GM19324 (cell line): ENCODE measurements around the gene SERPINA5.
"Not testable (repeated sequence)": the region's sequence is repeated elsewhere in the genome, so short reads cannot be mapped to it uniquely, and the experiment has no call there.

Experiments
- ATAC-seq: cut with Tn5 transposase; IDR thresholded peaks from one replicate; pipeline ENCODE4 v1.9.1; 2021; ENCODE audit warnings: mild to moderate bottlenecking, moderate library complexity; ENCODE audit not compliant: unreplicated experiment, low FRiP score

SERPINA5 gene

GRCh38 chr14:94598816-94599655, 17.8 kb downstream of the SERPINA5 start:
- no peak for ATAC-seq

GRCh38 chr14:94599656-94600004, 18.4 kb downstream of the SERPINA5 start:
- ATAC-seq, result no peak

GRCh38 chr14:94600148-94600545, 18.9 kb downstream of the SERPINA5 start:
- ATAC-seq, result no peak

- no peak for ATAC-seq
These were observed 20.7 kb downstream of the SERPINA5 start for GRCh38 chr14:94601884-94602391.

GRCh38 chr14:94602722-94603121, 21.5 kb downstream of the SERPINA5 start:
- ATAC-seq, result no peak

- ATAC-seq, result no peak
These were observed 24.1 kb downstream of the SERPINA5 start for GRCh38 chr14:94605361-94605760.

- ATAC-seq, result not testable (repeated sequence)
These were observed 27.7 kb downstream of the SERPINA5 start for GRCh38 chr14:94608966-94609365.

- no peak for ATAC-seq
These were observed 30.0 kb downstream of the SERPINA5 start for GRCh38 chr14:94611179-94611578.

GRCh38 chr14:94612174-94612573, 30.9 kb downstream of the SERPINA5 start, which contains the start of gene SERPINA3:
Gene SERPINA3, plus strand, starts transcription at chr14:94612391. Its CDS starts 2,051 bp downstream, at chr14:94614442.
- no peak for ATAC-seq

- no peak for ATAC-seq
These were observed 31.6 kb downstream of the SERPINA5 start for GRCh38 chr14:94612580-94613554.

- ATAC-seq, result no peak
These were observed 32.8 kb downstream of the SERPINA5 start for GRCh38 chr14:94613720-94614644.

GRCh38 chr14:94614802-94615201, 33.6 kb downstream of the SERPINA5 start:
- no peak for ATAC-seq

GRCh38 chr14:94615254-94615653, 34.0 kb downstream of the SERPINA5 start:
- ATAC-seq, result no peak

- ATAC-seq, result no peak
These were observed 34.8 kb downstream of the SERPINA5 start for GRCh38 chr14:94615823-94616570.

GRCh38 chr14:94617366-94617941, 36.2 kb downstream of the SERPINA5 start:
- no peak for ATAC-seq

- ATAC-seq, result no peak
These were observed 37.0 kb downstream of the SERPINA5 start for GRCh38 chr14:94617988-94618822.

- no peak for ATAC-seq
These were observed 38.1 kb downstream of the SERPINA5 start for GRCh38 chr14:94619297-94619696.

- no peak for ATAC-seq
These were observed 39.4 kb downstream of the SERPINA5 start for GRCh38 chr14:94620597-94620996.
